HG03571 (cell line): ENCODE results near the gene LARP1.
"Not testable (repeated sequence)": the region's sequence is repeated elsewhere in the genome, so short reads cannot be mapped to it uniquely, and the experiment has no call there.

Experiments
- ATAC-seq: cut with Tn5 transposase; IDR thresholded peaks from one replicate; pipeline ENCODE4 v1.9.1; 2021; ENCODE audit not compliant: unreplicated experiment

LARP1 gene

DNA sequence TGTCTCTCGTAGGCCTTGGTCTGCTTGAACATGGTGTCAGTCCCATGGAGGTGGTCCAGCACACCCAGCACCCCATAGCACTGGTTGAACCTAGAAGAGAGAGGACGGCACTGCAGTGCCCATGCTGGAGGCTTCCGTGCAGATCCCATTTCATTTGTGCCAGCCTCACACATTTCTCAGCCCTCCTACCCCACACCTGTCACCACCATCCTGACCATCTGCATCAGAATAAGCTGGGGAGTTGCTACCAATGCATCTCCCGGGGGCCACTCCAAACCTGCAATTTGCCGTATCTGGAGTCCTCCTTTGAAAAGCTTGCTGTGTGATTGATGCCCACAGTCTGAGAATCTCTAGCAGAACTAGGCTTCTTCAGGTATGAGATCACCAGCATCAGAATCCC is 65.2 kb downstream of the LARP1 start:
- no peak for ATAC-seq

DNA sequence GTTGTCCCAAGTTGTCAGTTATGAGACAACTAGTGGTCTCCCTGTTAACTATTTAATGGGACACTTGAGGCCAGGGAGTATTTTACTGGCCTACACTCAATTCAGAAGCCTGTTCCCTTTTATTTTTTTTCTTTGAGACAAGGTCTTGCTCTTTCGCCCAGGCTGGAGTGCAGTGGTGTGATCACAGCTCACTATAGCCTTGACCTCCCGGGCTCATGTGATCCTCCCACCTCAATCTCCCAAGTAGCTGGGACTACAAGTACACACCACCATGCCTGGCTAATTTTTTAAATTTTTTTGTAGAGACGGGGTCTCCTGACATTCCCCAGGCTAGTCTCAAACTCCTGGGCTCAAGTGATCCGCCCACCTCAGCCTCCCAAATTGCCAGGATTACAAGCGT is 67.7 kb downstream of the LARP1 start:
- not testable (repeated sequence) for ATAC-seq

DNA sequence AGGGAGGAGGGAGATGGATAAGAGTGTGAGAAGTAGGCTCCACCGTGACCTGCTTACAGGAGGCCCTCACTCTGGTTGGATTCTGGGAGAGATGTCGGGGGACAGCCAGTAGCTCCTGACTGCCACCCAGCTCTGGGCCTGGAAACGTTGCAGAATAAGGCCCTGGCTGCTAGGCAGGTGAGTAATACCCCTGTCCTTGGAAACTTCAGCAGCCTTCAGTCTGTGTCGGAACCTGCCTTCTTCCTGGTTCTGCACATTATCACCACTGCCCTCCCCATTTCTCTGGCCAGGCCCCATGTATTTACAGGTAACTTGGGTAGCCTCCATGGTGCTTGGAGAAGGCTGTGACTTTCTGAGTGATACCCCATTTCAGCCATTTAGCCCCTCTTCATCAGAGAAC is 68.4 kb downstream of the LARP1 start:
- no peak for ATAC-seq

DNA sequence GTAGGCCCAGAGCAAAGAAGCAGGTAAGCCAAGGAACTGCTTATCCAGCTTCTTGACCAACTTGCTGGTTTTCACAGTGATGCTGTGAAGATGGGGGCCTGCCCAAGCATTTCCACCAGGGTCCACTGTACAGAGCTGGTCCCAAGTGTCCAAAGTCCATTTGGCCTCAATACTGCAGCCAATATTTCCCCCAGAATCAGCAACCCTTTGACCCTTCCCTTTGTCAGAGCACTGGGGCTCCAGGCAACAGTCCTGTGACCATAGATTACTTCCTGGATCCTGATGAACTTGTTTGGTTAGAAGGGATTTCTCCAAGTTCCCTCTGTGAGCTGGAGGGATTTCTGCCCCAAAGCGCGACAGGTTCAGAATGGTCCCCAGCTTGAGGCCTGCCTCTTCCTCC is 68.9 kb downstream of the LARP1 start:
- no peak for ATAC-seq

DNA sequence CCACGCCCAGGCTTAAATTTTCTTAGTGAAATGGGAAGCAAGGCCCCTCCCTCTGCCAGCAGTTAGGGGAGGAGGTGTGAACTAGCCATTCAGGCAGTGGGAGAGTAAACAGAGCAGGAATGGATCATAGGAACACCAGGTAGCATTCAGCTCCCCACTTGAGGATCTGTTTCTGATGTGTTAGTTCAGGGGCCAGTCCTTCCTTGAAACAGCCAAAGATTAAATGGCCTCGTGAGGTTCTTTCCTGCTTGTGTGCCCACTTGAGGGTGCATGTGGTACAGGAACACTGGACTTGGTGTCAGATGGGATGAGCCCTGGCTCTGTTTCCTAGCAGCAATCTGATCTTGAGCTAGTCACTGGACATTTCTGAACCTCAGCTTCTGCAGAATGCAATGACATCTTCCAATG is 74.0 kb downstream of the LARP1 start:
- no peak for ATAC-seq

DNA sequence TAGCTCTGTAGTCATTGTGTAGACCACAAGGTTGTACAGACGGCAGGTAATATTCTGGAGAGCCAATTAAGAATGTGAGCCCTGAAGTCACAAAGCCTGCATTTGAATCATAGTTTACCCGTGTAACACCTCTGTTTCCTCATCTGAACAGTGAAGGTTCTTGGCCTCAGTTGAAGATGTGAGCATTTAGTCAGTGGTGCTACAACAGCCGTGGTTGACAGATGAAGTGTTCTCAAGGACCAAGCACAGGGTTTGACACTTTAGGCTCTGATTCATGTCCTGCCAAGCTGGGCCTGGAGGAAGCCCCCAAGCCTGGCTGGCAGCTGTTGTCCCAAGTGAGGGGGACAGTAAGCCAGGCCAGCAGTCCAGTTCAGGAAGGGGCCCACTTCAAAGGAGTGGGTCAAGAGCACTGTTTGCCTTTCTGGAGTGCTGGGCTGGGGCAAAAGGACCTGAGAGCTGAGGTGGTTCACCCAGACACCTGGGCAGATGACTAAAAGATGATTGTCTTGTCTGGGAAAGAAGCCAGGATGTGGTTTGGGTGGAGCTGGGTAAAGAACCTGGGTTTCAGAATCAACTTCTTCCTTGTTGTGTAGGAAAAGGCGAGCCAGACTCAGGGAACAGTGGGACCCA is 74.5 kb downstream of the LARP1 start:
- ATAC-seq = no peak

DNA sequence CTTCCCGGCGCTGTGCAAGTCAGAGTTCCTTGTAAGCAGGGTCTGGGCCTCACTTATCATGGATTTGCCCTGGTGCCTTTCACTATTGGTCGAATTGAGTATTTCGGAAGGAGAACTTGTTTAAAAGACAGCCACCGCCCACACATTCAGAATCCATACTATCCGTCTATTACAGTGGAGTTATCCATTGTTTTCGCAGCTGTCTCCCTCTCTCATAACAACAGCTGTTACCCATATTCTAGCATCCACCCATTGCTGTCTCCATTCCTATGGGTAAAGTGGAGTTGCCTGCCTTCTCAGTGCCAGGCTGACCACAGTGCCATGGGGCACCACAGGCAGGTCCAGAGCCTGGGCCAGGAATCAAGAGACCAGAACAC is 75.0 kb downstream of the LARP1 start:
- ATAC-seq = no peak

DNA sequence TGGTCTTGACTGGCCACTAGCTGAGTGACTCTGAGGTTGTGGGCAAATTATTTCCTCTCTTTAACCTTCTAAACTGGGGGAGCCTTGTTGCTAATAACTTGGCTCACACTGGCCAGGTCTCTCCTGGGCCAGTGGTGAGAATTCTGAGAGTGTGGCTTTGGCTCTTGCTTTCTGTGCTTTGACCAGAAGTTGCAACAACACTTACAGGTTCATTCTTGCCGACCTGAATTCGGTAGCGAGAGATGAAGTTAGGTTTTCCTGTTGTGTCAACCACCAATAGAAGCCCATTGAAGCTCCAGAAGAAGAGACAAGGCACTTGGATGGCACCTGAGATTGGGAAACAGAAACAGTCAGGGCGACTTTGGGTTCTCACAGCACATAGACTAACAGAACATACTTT is 75.4 kb downstream of the LARP1 start:
- no peak for ATAC-seq

DNA sequence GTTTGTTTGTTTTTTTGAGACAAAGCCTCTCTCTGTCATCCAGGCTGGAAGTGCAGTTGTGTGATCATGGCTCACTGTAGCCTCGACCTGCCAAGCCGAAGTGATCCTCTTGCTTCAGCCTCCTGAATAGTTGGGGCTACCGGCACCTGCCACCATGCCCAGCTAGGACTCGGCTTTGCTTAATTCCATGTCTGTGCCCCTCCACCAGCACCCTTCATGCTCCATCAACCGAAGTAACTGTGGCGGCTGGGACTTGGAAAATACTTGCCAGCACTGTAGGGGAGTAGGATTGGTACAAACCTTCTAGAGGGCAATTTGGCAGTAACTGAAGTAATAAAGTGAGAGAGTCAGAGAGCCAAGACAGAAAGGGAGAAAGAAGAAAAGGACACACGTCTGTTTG is 76.3 kb downstream of the LARP1 start:
- no peak for ATAC-seq

DNA sequence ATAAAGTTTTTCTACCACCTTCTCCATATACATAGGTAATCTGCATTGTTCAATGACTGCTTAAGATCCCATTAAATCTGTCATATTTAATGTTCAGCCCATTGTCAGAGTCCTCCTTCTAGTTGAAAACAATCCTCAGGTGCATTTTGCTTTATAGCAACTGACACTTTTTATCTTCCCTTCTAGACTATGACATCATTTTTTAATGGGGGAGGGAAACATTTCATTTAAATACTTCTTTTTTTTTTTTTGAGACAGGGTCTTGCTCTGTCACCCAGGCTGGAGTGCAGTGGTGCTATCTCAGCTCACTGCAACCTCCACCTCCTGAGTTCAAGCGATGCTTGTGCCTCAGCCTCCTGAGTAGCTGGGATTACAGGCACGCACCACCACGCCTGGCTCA is 77.6 kb downstream of the LARP1 start:
- ATAC-seq = not testable (repeated sequence)

DNA sequence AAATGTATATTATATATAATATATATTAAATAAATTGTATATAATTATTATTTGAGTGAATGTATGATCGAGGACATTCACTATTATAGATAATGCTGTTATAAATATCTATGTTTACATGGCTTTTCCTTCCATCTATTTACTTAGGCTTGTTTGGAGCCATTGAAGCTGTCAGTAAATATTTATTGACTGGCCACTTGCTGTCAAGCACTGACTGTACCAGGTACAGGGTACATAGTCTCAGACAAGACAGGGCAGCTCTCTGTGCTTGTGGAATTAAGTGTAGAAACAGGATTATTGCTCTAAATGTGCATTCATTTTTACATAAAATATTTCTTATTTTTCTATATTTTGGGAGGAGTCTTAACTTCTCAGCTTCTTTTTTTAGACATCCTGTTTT is 78.9 kb downstream of the LARP1 start:
- ATAC-seq = no peak

DNA sequence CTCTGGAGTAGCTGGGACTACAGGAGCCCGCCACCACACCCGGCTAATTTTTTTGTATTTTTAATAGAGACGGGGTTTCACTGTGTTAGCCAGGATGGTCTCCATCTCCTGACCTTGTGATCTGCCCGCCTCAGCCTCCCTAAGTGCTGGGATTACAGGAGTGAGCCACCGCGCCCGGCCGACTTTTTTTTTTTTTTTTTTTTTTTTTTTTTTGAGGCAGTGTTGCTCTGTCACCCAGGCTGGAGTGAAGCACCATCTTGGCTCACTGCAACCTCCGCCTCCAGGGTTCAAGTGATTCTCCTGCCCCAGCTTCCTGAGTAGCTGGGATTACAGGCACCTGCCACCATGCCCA is 80.5 kb downstream of the LARP1 start:
- ATAC-seq = not testable (repeated sequence)

DNA sequence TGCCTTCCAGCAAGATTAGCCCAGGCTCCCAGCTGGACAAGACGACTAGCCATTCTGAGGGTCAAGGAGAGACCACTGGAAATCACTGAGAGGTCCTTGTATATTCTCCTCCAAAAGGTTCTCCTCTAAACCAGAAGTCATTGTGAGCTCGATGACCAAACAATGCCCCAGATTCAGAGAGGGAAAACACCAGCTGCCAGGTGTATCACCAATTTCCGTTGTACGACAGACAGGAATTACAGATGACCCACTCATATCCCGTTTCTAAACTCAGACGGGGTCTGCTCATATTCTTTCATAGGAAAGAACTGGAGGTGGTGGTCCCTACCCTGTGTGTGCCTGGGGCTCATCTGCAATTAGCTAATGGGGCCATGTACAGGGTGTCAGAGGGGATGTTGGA is 81.0 kb downstream of the LARP1 start:
- no peak for ATAC-seq

DNA sequence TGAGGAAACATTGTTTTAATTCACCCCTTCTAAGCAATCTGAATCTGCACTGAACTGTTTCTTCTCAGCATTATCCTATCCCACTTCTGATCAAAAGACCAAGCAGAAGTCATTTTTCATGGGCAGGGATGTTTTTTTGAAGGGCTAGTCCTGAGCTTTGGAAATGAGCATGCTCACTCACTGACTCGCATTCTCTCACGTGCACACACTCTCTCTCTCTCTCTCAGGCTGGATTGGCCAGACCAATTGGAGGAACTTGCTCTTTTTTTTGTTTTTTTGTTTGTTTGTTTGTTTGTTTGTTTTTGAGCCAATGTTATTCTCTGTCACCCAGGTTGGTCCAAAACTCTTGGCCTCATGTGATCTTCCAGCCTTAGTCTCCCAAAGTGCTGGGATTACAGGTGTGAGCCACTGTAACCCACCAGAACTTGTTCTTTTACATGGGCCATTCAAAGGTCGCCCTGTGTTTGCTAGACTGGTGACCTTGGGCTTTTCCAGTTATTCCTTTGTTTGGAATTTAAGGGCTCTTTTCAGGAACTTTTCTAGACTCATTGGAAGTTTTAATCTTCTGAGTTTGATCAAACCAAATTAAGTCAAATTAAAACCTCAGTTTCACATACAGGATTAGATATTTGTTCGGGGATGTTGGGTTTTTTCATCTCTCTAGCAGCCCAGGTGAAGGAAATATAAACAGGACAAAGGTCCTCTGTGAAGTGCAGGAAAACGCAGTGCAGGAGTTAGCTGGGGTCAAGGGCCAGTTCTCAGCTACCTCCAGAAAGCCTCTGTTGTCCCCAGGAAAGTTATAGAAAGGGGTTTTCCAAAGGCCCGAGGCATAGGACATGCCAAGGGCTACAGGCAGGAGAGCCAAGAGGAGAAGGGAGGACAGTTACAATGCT is 82.1 kb downstream of the LARP1 start:
- ATAC-seq = no peak

DNA sequence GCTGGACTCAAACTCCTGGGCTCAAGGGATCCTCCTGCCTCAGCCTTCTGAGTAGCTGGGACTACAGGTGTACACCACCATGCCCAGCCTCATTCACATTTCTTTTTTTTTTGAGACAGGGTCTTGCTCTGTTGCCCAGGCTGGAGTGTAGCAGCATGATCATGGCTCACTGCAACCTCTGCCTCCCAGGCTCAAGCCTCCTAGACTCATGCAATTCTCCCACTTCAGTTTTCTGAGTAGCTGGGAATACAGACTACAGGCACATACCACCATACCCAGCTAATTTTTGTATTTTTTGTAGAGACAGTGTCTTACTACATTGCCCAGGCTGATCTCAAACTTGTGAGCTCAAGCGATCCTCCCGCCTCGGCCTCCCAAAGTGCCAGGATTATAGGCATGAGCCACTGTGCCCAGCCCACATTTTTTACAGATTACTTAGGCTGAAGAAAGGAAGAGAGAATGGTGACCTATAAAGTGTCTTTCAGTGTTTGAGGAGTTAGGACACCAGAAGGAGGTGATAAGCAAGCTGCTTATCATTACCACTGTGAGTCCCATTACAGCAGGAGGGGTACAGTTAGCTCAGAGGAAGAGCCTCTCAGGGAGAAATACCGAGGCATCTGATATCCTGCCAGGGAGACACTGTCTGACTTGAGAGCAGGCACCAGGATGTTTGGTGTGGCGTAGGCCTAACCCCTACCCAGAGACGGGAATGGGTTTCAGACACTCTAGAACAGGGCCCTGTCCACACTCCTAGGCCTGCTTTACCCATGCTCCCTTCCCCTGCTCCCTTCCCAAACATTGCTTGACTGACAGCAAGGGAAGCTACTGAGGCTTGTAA is 85.5 kb downstream of the LARP1 start:
- ATAC-seq = no peak

DNA sequence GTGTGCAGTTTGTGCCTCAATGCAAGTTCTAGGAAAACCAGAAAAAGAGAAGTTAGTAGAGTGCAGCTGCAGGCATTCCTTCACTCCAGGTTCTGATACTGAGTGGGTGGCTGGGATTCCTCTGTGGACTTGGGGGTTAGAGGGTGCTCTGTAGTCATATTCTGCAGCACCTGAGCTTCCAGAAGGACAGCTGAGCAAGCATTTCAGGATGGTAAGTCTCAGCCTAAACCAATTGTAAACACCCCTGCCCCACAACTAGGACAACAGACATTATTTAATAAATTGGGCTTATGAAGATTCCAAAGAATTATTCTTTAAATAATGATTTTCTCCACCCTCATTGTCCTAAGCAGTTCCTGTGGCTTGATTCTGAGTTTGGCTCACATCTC is 86.1 kb downstream of the LARP1 start:
- no peak for ATAC-seq

DNA sequence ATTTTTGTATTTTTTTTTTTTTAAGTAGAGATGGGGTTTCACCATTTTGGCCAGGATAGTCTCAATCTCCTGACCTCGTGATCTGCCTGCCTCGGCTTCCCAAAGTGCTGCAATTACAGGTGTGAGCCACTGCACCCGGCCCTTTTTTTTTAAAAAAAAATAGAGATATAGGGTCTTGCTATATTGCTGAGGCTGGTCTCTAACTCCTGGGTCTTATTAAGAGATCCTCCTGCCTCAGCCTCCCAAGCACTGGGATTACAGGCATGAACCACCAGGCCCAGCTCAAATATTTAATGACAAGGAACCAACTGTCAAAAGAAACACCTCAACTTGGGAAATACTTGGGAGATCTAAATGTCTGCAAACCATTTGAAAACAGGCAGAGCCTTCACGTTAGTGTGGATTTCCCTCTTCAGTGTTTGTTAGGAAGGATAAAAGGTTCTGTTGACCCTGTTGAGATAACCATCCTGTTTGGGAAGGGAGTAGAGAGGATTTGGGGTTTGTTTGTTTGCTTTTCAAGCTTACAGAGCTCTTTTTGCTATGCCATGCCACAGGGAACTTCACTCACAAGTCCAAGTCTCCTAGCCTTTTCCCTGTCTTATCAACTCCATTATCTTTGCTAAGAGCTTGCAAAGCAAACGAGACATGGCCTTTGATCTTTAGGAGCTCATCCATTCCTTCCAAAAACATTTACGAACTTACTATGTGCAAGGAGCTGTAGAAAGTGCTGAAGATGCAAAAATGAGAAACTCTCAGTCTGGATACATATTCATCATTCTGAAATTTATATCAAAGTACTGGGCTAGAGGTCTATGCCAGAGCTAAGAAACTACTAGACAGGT is 87.7 kb downstream of the LARP1 start:
- ATAC-seq = no peak

DNA sequence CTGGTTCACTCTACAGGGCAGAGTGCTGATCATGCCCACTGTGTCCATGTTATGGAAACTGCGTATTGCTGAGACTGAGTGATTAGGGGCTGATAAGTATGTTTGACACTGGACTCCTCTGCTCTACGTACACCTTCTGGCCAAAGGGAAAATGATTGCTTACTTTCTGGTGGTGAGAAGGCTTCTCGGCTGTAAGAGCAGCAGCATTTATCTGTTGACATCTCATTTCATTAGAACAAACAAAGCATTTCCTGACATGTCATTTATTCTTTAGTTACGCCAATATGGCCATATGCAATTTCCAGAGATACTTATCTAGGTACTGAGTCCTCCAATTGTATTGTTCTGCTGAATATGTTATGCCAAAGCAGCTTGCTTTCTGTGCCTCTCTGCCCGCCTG is 89.6 kb downstream of the LARP1 start:
- ATAC-seq = no peak

DNA sequence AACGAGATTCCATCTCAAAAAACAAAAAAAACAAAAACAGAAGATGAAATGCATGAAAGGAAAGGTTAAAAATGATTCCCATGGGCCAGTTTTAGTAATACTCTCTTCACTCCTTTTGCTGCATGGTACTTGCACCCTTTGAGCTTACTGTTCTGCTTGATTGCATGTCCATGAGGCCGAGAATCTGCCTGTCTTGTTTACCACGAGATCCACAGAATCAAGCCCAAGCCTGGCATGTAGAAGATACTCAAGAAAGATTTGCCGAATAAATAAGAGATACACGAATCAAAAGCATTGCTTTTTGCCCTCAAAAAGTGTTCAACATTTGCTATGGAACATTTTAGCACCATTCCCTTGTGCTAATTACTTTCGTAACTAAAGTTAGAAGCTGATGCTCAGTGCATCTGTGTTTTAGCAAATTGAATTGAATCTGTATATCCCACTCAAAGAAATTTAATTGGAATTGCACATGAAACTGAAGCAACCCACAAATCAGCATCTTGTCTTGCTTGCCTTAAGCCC is 94.1 kb downstream of the LARP1 start:
- no peak for ATAC-seq

DNA sequence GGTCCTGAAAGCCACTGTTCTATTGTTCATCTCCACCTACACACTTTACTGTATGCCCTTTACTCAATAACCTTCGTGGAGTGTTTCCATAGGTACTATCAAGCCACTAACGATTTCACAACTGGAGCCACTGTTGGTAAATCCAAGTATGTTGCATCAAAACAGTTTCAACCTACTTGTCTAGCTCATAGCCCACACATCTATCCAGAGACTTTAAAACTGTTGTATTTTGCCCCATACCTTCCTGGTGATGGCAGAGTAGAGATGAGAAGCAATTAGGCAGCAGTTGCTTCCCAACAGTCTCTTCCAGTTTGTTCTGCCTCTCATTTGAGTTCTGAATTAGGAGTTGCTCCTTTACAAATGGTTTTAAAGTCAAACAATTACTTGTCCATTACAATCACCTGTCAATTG is 94.6 kb downstream of the LARP1 start:
- ATAC-seq = no peak
